ENCODE measurements around the gene GPX2.
A peak's percentile ranks its signal among the peaks of the same experiment; 100 is the strongest.

DNA sequence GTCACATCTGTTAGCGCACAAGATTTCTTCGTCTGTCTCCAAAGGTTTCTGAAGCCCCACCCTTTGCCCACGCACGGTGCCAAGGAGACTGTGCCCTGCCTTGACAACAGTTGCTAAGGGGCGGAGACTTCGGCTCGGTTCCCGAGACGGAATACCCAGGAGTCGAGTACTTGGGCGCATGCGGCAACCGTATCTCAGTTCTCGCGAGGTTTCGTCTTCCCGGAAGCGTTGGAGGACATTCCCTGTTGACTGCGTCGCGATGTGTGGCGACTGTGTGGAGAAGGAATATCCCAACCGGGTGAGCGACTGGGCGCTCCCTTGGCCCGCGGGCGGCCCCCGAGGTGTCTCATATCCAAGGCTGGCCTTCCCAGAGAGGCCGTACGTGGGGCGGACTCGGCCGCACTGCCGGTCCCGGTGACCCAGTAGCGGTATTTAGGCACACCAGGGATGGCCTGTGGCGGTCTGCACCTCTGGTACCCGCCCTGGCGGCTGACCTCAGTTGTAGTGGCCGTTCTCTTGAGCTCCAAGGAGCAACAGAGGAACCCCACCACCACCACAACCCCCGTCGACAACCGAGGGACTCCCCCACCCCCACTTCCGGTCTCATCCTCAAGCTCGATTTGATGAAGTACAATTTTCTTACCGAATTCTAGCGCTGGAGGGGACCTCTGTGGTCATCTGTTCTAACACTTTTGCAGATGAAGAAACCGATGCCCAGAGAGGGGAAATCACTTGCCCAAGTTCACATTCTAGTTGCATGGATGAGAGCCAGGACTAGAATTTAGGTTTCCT is 28.1 kb downstream of the GPX2 start, which contains the start of gene CHURC1:
- TF ChIP-seq, protein P1, sequence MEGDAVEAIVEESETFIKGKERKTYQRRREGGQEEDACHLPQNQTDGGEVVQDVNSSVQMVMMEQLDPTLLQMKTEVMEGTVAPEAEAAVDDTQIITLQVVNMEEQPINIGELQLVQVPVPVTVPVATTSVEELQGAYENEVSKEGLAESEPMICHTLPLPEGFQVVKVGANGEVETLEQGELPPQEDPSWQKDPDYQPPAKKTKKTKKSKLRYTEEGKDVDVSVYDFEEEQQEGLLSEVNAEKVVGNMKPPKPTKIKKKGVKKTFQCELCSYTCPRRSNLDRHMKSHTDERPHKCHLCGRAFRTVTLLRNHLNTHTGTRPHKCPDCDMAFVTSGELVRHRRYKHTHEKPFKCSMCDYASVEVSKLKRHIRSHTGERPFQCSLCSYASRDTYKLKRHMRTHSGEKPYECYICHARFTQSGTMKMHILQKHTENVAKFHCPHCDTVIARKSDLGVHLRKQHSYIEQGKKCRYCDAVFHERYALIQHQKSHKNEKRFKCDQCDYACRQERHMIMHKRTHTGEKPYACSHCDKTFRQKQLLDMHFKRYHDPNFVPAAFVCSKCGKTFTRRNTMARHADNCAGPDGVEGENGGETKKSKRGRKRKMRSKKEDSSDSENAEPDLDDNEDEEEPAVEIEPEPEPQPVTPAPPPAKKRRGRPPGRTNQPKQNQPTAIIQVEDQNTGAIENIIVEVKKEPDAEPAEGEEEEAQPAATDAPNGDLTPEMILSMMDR (IDR thresholded peaks at IDR 0.05), result no peak
- TF ChIP-seq POLR2A (IDR thresholded peaks at IDR 0.05), result peak in 1 of 2 donors; percentile 83
